ENCODE data around the gene PLPP2. TPM values are rescaled to one million over a fixed set of nuclear protein-coding genes. Genes with fewer than 3 reads are reported as not detected.

Gene PLPP2
- total RNA-seq, 6 donors from 2014 or later = 7.1 to 50.1 (median 16.7) TPM

DNA sequence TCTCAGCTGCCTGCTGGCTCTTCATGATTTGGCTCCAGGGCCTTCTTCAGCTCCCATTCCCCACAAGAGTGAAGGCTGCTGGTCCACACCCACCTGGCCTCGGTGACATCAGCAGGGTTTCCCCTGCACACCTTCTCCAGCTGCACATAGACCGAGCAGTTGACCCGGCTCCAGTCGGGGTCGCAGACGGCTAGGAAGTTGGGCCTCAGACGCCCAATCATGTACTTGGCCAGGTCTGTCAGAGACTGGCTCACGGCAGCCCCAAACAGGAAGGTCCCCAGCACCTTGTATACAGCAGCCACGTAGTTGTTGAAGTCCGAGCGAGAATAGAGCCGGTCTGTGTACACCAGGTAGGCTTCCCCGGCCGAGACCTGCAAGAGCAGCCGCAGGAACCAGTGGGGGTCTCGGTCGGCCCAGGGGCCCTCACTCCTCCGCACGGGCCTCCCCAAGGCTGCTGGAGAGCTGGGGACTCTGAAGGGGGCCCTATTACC, 3.8 kb downstream of the PLPP2 start:
- H3K4me3 ChIP-seq = no peak overlapping the region
- ATAC-seq (ENCODE audit: low FRiP score in 2 of 2) (no peak), DNase-seq (peak in 1 of 2 donors; percentile 70)
- 89 to 93% methylated on average over 13 to 17 of the region's 19 CpGs for WGBS, 2 donors
- no peak overlapping the region for H3K27ac ChIP-seq
- H3K27me3 ChIP-seq = peaks cover 0 to 18% (median 9%) of the 10 kb centered on the region in 4 donors
- no peaks in the 10 kb centered on the region for H3K36me3 ChIP-seq
- no peaks in the 10 kb centered on the region for H3K9me3 ChIP-seq
- TF ChIP-seq POLR2AphosphoS5 (IDR thresholded peaks at IDR 0.05) (no peak), POLR2A (IDR thresholded peaks at IDR 0.05) (no peak), EP300 (IDR thresholded peaks at IDR 0.05) (no peak)
- TF ChIP-seq, protein P1, sequence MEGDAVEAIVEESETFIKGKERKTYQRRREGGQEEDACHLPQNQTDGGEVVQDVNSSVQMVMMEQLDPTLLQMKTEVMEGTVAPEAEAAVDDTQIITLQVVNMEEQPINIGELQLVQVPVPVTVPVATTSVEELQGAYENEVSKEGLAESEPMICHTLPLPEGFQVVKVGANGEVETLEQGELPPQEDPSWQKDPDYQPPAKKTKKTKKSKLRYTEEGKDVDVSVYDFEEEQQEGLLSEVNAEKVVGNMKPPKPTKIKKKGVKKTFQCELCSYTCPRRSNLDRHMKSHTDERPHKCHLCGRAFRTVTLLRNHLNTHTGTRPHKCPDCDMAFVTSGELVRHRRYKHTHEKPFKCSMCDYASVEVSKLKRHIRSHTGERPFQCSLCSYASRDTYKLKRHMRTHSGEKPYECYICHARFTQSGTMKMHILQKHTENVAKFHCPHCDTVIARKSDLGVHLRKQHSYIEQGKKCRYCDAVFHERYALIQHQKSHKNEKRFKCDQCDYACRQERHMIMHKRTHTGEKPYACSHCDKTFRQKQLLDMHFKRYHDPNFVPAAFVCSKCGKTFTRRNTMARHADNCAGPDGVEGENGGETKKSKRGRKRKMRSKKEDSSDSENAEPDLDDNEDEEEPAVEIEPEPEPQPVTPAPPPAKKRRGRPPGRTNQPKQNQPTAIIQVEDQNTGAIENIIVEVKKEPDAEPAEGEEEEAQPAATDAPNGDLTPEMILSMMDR (IDR thresholded peaks at IDR 0.05) = no peak
- peaks cover 10 to 22% (median 10%) of the 10 kb centered on the region in 4 donors for H3K4me1 ChIP-seq

DNA sequence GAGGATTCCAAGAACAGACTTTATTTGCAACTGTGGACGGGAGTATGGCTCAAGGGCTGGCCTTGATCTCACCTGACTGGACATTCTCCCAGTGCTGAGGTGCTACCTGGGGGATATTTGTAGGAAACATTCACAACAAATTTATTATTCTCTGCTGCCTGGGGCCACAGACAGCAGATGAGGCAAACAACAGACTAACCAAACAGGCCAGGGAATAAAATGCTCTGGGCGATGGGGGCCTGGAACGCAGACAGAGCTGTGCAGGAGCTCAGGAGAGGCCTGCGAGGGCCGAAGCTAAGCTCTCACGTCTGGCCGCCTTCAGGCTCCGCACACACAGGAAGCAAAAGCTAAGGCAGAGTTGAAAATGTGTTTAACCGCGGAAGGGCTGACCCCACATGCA, 7.8 kb downstream of the PLPP2 start:
- ATAC-seq (ENCODE audit: low FRiP score in 2 of 2) = no peak
- DNase-seq = no peak
- H3K9me3 ChIP-seq = no peaks in the 10 kb centered on the region
- no peak overlapping the region for H3K4me3 ChIP-seq
- WGBS, 2 donors = 89 to 91% methylated on average over 10 of the region's 10 CpGs
- no peak overlapping the region for H3K27ac ChIP-seq
- TF ChIP-seq POLR2A (IDR thresholded peaks at IDR 0.05) (no peak), POLR2AphosphoS5 (IDR thresholded peaks at IDR 0.05) (no peak), EP300 (IDR thresholded peaks at IDR 0.05) (no peak)
- TF ChIP-seq, protein P1 (IDR thresholded peaks at IDR 0.05) = no peak
- H3K27me3 ChIP-seq = no peaks in the 10 kb centered on the region
- peaks cover 0 to 3% (median 0%) of the 10 kb centered on the region in 4 donors for H3K36me3 ChIP-seq
- H3K4me1 ChIP-seq = no peaks in the 10 kb centered on the region

DNA sequence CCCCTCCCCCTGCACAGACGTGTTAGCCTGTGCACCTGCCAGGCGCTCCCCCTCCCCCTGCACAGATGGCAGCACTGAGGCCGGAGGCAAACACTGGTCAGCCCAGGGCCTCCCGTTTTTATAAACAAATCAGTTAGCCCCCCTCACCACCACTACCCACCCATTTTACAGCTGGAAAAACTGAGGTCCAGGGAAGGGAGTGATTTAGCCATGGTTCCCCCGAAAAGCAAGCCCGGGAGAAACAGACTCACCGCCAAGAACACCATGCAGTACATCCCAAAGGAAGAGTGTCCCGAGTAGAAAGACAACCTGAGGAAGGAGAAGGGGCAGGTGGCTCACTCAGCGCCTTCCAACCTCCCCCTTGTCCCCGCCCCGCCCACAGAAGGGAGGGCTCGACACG, 8.7 kb downstream of the PLPP2 start:
- Histone ChIP-seq H3K4me3 (no peak overlapping the region), H3K36me3 (peaks cover 0 to 3% (median 0%) of the 10 kb centered on the region in 4 donors), H3K9me3 (no peaks in the 10 kb centered on the region), H3K27ac (no peak overlapping the region), H3K27me3 (no peaks in the 10 kb centered on the region), H3K4me1 (no peaks in the 10 kb centered on the region)
- ATAC-seq (ENCODE audit: low FRiP score in 2 of 2) (no peak), DNase-seq (no peak)
- no peak for TF ChIP-seq POLR2A (IDR thresholded peaks at IDR 0.05)
- TF ChIP-seq POLR2AphosphoS5 (IDR thresholded peaks at IDR 0.05) = no peak
- TF ChIP-seq, protein P1 (IDR thresholded peaks at IDR 0.05) = no peak
- TF ChIP-seq EP300 (IDR thresholded peaks at IDR 0.05) = no peak
- WGBS, 2 donors = 83 to 90% methylated on average over 12 to 13 of the region's 13 CpGs

DNA sequence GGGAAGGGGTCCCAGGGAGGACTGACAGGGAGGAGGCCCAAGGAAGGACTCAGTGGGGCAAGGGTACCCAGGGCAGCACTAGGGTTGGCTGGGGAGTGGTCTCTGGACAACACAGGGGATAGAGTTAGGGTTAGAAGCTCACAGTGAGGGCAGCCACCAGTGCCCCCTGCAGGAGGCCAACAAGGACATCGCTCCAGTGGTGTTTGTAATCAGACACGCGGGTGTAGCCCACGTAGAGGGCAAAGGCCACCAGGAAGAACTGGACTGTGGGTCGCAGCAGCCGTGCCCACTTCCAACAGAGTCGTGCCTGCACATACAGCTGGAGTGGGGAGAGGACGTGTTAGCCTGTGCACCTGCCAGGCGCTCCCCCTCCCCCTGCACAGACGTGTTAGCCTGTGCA, 9.2 kb downstream of the PLPP2 start:
- H3K4me3 ChIP-seq = no peak overlapping the region
- H3K27me3 ChIP-seq = no peaks in the 10 kb centered on the region
- no peak overlapping the region for H3K27ac ChIP-seq
- ATAC-seq (ENCODE audit: low FRiP score in 2 of 2) = no peak
- H3K36me3 ChIP-seq = peaks cover 0 to 3% (median 0%) of the 10 kb centered on the region in 4 donors
- DNase-seq = no peak
- WGBS, 2 donors = 69 to 76% methylated on average over 5 to 9 of the region's 10 CpGs
- TF ChIP-seq POLR2AphosphoS5 (IDR thresholded peaks at IDR 0.05) (no peak), EP300 (IDR thresholded peaks at IDR 0.05) (no peak), POLR2A (IDR thresholded peaks at IDR 0.05) (no peak)
- TF ChIP-seq, protein P1 (IDR thresholded peaks at IDR 0.05) = no peak
- H3K9me3 ChIP-seq = no peaks in the 10 kb centered on the region
- H3K4me1 ChIP-seq = no peaks in the 10 kb centered on the region

Data from upper lobe of left lung (tissue), 6 donors.